GM10248 (cell line): ENCODE results near the gene SLC44A3.

Experiments used
- CTCF ChIA-PET: fragments of 300-600 bp; sonication (Branson Sonifier 250); formaldehyde crosslinking; extraction: SDS; loops from one replicate; lab custom pipeline; 2021; ENCODE audit warnings: antibody characterized with exemption; lab: Yijun Ruan, JAX
- POLR2A ChIA-PET: fragments of 350-650 bp; sonication (Branson Sonifier 250); formaldehyde crosslinking; extraction: SDS; loops from one replicate; lab custom pipeline; 2020; ENCODE audit warnings: antibody characterized with exemption; lab: Yijun Ruan, JAX
- DNase-seq: peaks from one replicate; pipeline ENCODE4 v3.0.0; 2012; ENCODE audit errors: extremely low spot score
- TF ChIP-seq, protein P1 (sequence below): IDR thresholded peaks from 2 replicates; pipeline ENCODE4 v1.5.1; 2012; ENCODE audit warnings: mild to moderate bottlenecking, low read depth; ENCODE audit errors: extremely low read depth, missing control alignments, control extremely low read depth

SLC44A3 gene

GRCh38 chr1:94907136-94907535, 87.0 kb downstream of the SLC44A3 start:
- POLR2A ChIA-PET: no interaction called here
- DNase-seq: no peak
- CTCF ChIA-PET: interaction anchor here (0.8 kb wide), 1 partner anchor 15 kb away, joined by 3 read pairs; no protein-coding TSS in a partner anchor
- TF ChIP-seq, protein P1, sequence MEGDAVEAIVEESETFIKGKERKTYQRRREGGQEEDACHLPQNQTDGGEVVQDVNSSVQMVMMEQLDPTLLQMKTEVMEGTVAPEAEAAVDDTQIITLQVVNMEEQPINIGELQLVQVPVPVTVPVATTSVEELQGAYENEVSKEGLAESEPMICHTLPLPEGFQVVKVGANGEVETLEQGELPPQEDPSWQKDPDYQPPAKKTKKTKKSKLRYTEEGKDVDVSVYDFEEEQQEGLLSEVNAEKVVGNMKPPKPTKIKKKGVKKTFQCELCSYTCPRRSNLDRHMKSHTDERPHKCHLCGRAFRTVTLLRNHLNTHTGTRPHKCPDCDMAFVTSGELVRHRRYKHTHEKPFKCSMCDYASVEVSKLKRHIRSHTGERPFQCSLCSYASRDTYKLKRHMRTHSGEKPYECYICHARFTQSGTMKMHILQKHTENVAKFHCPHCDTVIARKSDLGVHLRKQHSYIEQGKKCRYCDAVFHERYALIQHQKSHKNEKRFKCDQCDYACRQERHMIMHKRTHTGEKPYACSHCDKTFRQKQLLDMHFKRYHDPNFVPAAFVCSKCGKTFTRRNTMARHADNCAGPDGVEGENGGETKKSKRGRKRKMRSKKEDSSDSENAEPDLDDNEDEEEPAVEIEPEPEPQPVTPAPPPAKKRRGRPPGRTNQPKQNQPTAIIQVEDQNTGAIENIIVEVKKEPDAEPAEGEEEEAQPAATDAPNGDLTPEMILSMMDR: no peak

DNA sequence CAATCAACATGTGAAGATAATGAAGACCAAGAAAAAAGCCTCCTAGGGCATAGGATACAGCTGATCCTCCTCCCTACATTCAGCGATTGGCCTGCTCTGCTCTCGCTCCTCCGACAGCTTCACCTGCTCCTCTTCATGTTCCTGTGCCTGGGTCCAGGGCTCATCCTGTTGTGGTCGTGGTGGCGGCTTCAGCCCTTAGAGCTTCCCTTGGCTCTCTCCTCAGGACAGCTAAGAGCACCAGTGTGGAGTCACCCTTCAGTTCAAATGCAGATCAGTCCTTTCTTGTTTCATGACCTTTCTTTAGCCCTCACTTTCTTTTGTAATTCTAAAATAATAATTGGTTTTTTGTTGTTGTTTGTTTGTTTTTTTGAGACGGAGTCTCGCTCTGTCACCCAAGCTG, 88.0 kb downstream of the SLC44A3 start:
- TF ChIP-seq, protein P1: no peak
- ChIA-PET CTCF (no interaction called here), POLR2A (no interaction called here)
- no peak for DNase-seq

DNA sequence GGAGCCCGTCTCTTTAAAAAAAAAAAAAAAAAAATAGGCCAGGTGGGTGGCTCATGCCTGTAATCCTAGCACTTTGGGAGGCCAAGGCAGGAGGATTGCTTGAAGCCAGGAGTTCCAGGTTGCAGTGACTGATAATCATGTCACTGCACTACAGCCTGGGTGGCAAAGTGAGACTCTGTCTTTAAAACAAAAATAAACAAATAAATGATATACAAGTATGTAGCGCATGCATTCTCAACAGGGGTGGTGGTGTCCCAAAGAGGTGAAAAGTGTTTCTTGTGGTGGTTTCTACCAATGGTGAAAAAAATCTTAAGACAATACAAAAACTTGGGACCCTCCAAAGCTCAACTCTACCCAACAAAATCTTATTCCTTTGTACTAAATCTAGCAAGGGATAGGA, 88.8 kb downstream of the SLC44A3 start:
- DNase-seq: no peak
- TF ChIP-seq, protein P1: no peak
- ChIA-PET POLR2A (no interaction called here), CTCF (interaction anchor here (0.9 to 1.3 kb wide), 2 partner anchors 10 to 14 kb away, joined by 3 read pairs; no protein-coding TSS in a partner anchor)

- ChIA-PET CTCF (interaction anchor here (0.9 to 1.3 kb wide), 2 partner anchors 10 to 13 kb away, joined by 3 read pairs; no protein-coding TSS in a partner anchor), POLR2A (no interaction called here)
- TF ChIP-seq, protein P1: no peak
- DNase-seq: no peak
Observed at GRCh38 chr1:94909486-94909885, 89.3 kb downstream of the SLC44A3 start.

GRCh38 chr1:94912263-94913184, 92.4 kb downstream of the SLC44A3 start:
- TF ChIP-seq, protein P1: no peak
- CTCF ChIA-PET: interaction anchor here (1.3 to 1.5 kb wide), 2 partner anchors 10 to 21 kb away, joined by 3 to 4 read pairs; no protein-coding TSS in a partner anchor
- no peak for DNase-seq
- POLR2A ChIA-PET: no interaction called here

DNA sequence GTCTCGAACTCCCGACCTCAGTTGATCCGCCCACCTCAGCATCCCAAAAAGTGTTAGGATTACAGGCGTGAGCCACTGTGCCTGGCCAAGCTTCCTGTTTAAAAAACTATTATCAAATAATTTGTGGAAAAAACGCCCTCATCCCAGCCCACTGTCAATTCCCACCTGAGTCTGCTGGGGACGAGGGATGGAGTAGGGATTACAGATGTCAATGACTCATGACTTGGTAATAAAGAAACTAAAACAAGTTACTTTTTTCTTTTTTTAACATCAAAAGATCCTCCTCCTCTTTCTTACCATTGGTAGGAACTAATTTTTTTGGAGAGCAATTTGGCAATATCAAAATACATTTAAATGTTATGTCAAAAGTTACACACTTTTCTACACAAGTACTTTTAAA, 97.1 kb downstream of the SLC44A3 start:
- ChIA-PET POLR2A (no interaction called here), CTCF (no interaction called here)
- TF ChIP-seq, protein P1: no peak
- no peak for DNase-seq
